ENCODE measurements around the gene HMGN1.
"Not testable (repeated sequence)": the region's sequence is repeated elsewhere in the genome, so short reads cannot be mapped to it uniquely, and the experiment has no call there.

The HMGN1 gene, protein sequence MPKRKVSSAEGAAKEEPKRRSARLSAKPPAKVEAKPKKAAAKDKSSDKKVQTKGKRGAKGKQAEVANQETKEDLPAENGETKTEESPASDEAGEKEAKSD

DNA sequence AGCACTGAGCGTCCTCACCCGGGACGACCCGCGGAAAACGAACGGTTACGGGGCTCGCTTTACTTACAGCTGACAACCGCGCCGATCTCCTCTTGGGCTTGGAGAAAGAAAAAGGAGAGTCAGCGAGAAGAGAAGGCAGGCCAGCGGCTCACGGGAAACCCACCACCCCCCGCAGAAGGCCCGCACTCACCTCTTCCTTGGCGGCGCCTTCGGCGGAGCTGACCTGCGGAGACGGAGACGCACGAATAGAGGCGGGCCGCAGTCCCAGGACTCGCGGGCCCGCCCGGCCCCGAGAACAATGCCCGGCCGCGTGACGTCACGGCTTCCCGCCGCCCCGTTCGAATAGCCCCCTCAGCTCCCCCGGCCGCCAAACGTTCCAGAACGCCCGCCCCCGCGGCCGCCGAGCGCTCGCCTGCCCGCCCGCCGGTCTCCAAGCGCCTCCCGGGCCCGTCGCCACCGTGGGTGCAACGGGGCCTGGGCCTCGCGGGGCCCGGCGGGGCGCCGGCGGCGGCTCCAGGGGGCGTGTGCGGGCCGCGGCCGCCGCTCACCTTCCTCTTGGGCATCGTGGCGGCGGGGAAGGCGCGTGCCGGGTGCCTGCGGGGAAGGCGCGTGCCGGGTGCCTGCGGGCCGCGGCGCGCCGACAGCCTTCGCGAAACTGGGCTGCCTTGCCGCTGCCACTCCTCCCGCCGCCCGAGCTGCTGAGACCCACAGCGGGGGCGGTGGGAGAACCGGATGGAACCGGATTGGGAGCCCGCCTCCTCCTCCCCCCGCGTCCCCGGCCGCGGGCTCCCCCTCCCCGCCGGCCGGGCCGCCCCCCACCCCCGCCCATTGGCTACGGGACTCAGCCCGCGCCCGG is at the start of gene HMGN1:
TSS of gene HMGN1 (minus strand) at position 734 of the 856 bp plus-strand sequence. CDS start at position 563, 171 bp downstream.
- peak; percentile 91 for DNase-seq

DNA sequence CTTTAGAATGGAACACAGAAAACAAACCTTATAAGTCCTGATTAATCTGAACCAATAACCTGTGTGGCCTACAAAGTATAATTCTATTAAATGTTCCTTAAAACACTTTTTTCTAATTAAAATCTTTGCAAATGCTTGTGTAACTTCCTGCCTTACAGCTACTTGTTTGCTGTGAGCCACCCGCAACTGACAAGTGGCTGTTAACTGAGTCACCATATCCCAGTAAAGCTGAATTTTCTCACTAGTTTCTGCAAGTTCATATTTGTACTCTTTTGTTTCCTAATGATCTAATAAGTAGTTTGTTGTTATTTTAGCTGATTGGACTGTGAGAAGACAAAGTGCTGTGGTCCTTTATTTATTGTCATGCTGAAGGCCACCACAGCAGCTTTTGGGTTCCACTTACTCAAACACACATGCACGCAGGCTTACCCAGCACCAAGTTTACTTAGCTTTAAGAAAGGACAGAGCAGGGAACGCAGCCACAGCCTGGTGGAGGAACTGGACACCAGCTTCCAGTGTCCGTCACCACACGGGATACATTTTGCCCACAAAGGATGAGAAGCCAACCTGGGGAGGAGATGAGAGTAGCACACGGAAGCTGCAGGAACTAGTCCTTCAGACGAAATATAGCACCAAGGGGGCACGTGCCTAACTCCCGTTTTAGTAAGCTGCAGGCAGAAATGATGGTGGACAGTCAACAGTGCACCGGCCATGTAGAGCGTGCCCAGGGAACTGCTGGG is 48.9 kb upstream of the HMGN1 start:
- no peak for DNase-seq

DNA sequence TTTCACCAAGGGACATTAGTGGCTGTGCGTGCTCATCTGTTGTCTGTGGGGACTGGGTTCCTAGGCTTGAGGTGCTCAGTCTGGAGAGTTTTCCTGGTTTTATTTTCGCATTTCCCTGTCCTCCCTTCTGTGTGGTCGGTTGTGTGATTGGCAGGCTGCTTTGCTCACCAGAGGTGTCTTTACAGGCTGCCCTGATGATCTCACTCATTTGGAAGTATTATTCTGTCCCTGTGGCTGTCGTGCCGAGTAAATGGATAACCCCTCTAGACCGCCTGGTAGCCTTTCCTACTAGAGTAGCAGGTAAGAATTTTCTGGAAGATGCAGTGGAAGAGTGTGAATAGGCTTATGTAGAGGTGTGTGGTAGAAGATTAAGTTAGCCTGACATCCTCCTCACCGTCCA is 44.1 kb upstream of the HMGN1 start:
- no peak for DNase-seq

DNA sequence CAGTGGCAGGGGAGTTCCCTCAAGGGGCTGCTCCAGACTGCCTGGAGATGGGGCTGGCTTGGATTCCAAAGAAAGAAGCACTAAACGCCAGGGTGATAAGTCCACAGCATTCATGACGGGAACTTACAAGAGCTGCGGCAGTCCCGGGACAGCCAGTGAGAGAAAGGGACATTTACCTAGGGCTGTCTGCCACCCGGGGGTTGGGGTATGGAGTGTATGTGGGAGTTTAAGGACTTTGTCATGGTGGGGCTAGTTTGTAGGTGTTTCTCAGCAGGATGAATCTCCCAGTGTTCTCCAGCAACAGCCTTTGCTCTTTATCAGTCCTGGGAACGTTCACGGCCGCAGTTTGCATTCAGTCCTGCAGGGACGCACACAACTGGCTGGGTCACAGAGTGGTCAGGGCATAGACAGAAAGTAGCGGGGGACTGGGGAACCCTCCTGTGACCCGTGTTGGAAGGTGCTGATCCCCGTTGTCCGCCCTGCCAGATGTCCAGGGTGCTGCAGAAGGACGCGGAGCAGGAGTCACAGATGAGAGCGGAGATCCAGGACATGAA is 41.4 kb upstream of the HMGN1 start:
- DNase-seq, result no peak

DNA sequence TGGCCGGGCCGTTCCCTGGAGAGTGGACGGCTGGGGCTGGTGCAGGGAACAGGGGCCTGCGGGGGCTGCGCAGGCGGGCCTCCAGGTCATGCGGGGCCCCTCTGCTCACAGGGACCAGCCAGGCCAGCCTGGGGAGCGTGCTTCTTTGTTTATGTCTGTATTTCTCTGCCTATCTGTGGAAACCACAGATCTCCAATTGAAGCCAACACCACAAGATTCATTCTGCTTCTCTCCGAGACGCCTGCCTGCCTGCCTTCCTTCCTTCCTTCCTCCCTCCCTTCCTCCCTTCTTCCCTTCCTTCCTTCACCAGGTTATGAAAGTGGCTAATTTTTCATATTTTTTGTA is 39.9 kb upstream of the HMGN1 start:
- no peak for DNase-seq

DNA sequence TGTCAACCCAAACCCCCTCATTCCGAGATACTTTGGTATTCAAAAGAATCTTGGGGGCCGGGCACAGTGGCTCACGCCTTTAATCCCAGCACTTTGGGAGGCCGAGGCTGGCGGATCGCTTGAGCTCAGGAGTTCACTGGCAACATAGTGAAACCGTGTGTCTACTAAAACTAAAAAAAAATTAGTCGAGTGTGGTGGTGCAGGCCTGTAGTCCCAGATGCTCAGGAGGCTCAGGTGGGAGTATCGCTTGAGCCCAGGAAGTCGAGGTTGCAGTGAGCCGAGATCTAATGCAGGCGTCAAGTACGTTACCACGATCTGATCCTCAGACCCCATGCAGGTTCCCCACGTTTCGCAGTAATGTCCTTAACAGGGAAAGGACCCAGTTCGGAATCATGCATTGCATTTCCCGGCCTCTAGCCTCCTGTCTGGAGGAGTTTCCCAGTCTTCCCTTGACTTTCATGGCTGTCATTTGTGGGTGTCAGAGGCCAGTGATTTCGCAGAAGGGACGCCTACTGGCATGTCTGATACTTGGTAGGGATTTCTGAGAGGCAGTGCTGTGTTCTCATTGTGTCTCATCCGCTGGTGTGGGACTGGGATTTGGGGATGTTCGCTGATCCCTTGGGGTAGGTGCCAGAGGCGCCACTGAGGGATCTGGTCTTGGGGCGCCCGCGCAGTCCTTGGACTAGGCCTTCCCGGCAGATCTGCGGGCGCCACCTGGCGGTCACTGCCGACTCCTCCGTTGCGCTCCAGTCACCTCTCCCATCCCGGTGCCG is 39.3 kb upstream of the HMGN1 start:
- peak; percentile 98 for DNase-seq

DNA sequence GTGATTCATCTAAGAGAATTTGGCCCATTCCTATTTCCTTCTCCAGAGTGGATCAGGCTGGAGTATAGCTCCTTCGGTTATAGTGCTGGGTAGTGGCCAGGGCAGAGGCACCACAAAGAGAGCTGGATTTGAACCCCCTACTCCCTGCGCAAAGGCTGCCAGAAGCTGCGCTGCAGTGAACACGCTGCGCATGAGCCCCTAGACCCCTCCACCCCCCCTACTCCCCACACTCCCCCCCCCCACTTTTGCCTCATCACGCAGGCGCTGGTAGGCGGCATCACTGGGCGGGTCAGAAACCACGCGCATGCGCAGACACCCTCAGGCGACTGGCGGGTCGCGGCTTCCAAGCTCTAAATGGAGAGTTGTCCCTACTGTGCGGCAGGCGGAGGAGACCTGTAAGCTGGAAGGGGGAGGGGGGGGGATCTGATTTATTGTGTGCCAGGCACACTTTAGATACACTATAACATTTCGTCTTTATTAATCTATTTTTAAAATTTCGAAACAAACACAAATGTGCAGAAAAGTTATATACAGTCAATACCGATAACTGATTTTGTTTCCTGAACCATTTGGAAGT is 38.7 kb upstream of the HMGN1 start:
- DNase-seq, result peak; percentile 95

DNA sequence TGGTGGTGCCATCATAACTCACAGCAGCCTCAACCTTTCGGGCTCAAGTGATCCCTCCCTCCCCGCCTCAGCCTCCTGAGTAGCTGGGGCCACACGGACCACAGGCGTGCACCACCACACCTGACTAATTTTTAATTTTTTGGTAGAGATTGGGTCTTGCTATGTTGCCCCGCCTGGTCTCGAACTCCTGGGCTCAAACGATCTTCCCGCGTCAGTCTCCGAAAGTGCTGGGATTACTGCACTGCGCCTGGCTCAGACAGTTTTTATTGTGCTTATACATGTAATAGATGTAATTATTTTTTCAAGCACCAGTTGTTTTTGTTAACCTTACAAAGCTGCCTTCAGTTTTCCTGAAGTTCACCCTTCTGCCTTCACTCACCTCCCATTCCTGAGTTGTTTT is 38.0 kb upstream of the HMGN1 start:
- no peak for DNase-seq

DNA sequence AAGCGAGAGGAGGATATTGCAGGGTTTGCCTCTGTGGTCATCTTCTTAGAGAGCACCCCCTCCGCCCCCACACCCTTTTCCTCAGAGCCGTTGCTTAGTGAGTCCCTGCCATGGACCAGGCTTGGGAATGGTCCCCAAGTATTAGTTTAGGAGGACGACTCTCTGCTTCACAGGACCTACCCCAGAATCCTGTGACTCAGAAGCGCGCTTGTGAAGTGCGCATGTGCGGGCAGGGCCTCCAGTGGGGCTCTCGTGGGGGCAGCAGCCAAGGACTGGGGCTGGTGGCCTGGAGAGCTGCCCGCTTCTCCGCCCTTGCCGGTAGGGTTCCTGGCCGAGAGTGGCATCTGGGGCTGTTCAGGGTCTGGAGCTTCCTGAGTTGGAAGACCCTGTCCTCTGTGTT is 37.3 kb upstream of the HMGN1 start:
- DNase-seq, result peak; percentile 40

DNA sequence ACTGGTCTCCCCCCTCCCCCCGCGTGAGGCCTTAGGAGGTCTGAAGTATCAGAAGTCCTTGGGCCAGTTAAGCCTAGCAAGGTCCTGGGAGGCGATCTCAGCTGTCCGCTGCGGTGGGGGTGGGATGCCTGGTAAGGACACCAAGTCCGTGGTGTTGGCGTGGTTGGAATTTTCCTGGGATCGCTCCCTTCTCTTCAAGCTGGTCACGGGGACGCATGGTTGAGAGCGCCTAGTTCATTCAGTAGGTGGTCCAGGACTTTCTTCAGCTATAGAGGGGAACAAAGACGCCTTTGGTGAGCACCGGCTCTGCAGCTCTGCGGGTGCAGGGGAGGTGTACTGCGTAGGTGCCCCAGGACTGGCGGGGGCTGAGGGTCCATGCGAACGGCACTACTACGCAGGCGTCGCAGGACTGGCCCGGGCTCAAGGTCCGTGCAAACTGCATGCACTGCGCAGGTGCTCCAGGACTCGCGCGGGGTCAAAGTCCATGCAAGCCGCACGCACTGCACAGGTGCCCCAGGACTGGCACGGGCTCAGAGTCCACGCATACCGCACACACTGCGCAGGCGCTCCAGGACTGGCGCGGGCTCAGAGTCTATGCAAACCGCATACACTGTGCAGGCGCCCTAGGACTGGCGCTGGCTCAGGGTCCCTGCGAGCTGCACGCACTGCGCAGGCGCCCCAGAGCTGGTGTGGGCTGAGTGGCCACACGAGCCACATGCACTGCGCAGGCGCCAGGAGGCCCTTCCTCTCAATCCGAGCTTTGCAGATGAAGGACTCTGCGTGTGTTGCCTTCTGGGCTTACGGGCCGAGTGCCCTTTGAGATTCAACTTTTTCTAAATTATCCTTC is 36.6 kb upstream of the HMGN1 start:
- DNase-seq, result peak; percentile 80

DNA sequence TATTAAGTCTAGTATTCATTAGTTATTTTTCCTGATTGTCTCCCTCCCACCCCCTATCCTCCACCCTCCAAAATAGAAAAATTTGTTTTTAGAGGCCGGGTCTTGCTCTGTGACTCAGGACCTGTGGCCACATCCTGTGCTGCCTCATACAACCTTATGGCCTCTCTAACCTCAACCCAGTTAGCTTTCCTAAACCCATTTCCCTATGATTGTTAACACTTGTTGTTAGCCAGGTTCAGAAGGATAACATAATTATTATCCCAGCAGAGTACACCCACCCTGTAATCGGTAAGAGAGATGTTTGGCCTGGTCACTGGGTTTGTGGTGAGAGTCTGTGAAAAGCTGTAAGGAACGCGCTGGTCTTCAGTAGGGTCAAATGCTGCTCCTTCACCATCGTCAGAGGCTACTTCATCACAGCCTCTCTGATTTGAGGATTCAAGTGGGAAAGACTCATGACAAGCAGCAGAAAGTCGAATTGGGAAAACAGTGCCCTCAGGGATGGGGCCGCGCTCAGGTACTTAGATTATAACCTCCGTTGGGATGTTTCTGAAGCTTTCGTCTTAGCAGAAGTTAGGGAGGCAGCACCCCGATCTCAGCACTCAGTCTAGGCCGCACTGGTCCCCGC is 35.9 kb upstream of the HMGN1 start:
- no peak for DNase-seq

DNA sequence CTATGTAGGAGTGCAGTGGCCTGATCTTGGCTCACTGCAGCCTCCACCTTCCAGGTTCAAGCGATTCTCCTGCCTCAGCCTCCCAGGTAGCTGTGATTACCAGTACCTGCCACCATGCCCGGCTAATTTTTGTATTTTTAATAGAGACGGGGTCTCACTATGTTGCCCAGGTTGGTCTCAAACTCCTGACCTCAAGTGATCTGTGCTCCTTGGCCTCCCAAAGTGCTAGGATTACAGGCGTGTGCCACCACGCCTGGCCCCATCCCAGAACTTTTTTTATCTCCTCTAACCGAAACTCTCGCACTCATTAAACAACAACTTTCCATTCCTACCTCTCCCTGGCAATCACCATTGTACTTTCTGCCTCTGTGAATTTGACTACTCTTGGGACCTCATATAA is 33.2 kb upstream of the HMGN1 start:
- DNase-seq, result not testable (repeated sequence)

DNA sequence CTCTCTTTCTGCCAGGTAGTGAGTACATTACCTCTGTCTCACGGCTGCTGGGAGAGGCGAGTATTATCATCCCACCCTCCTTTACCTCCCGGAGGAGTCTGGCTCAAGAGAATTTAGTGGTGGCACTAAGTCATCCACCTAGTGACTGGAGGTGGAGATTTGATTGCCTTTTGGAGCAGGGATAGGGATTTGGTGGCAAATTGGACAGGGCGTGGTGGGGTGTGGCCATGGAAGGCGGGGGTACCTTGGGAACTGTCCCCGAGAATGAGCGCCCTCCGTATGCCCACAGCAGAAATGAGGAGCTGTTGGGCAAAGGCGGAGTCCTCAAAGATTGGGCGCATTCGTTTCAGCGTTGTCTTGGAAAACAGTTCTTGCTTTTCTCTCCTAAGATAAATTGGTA is 32.1 kb upstream of the HMGN1 start:
- DNase-seq, result no peak

DNA sequence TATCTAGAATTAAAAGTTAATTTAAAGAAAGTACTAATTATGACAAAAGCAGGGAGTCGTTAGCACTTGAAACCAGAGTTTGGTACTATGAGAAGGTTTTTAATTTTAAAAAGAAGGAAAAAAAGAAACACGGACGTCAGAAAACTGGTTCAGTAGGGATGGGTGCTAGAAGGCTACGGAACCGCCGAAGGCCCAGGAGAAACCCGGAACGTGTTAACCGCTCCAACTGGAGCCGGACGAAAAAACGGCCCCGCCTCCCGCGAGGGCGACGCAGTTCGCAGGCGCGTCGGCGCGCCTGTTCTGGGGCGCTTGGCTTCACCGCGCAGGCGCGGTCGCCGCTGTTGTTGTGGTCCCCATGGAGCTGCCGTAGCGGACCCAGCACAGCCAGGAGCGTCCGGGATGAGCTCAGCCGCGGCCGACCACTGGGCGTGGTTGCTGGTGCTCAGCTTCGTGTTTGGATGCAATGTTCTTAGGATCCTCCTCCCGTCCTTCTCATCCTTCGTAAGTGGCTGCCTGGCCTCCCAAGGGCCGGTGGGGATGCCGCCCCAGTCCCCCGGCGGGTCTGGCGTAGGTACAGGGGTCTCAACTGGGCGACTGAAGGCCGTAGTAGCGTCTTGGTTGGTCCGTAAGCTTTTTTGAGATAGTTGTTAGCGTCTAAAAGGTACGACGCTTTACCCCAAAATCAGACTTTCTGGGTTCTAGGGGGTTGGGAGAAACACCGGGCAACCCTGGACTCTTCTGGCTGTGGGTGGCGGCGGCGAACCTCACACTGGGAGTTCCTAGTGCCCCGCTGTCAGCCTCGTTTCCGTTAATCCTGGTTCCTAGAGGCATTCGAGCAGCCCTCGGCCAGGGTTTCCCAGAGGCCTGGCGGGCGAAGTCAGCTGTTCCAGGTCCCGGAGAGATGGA is 31.4 kb upstream of the HMGN1 start:
- DNase-seq, result peak; percentile 94

DNA sequence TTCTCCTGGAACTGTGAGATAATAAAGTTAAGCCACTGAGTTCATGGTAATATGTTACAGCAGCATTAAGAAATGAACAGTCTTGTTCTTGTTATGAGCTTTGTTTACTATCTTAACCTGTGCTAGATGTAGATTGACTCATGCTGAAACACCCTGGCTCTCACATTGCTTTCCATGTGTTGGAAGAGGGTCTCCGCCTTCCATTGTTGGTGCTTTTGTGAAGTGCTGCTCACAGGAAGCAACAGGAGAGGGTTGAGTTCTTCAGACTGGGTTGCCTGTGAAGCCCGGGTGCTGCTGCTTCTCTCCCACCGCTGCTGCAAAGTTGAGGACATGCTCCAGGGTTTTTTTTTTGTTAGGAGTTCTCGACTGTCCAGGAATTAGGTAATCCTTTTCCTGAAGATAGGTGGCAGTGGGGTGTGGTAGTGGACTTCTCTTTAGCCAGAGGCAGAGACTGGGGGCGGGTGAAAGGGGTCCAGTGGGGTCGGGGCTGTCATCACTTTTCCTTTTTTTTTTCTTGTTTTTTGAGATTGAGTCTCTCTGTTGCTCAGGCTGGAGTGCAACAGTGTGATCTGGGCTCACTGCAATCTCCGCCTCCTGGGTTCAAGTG is 28.7 kb upstream of the HMGN1 start:
- DNase-seq, result no peak

DNA sequence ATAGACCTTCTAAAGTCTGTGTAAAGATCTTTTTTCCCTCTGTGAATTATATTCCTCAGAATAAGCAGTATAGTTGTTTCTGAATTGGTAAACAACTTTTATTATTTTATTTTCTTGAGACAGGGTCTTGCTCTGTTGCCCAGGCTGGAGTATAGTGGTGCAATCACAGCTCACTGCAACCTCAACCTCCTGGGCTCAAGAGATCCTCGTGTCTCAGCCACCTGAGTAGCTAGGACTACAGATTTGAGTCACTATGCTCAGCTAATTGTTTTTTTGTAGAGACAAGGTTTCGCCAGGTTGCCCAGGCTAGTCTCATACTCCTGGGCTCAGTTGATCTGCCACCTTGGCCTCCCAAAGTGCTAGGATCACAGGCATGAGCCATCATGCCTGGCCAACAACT is 26.6 kb upstream of the HMGN1 start:
- no peak for DNase-seq

DNA sequence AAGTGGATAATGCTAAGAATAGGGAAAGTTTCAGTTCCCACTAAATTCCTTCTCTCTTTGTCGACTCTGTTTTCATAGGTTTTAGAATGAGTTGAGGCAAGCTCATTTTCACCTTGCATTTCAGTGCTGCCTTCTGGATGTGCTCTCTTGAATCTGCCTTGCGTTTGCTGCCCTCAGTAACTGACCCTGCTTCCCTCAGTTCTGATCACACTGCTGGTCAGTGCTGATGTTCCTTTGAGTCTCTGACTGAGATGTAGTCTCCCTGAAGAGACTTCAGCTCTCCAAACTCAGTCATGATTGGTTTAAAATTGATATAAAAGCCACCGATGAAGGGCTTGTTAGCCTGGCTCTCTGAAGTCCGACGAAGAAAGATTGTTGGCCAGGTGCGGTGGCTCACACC is 25.2 kb upstream of the HMGN1 start:
- no peak for DNase-seq

DNA sequence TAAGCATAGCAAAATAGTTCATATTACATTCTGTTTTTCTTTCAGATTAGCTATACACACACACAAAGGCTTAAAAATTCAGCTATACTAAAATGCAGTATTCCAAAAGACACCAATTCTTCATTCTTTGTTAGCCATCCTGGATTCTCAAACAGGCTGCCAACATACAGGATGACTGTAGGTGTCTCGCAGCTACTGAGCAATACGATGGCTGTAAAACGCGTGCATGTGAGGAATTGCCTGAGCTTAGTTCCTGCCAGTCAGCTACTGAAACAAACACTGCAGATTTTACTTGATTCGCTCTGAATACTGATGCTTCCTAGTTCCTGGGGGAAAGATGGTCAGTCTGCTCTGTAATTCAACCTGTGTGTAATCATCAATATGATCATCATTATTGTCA is 24.7 kb upstream of the HMGN1 start:
- DNase-seq, result no peak

DNA sequence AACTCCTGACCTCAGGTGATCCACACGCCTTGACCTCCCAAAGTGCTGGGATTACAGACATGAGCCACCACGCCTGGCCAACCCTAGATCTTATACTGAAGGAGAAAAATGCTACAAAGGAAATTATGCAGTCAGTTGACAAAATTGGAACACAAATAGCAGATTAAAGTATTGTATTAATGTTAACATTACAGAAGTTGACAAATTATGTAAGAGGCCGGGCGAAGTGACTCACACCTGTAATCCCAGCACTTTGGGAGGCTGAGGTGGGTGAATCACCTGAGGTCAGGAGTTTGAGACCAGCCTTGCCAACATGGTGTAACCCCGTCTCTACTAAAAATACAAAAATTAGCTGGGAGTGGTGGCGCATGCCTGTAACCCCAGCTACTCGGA is 21.0 kb upstream of the HMGN1 start:
- DNase-seq, result not testable (repeated sequence)

DNA sequence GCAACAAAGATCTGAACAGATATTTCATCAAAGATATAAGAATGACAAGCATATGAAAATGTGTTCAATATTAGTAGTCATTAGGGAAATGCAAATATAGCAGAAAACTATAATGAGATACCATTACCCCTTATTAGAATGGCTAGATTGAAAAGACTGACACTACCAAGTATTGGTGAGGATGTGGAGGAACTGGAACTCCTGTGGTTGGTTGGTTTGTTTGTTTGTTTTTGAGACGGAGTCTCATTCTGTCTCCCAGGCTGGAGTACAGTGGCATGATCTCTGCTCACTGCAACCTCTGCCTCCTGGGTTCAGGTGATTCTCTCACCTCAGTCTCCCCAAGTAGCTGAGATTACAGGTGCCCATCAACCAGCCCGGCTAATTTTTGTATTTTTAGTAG is 18.9 kb upstream of the HMGN1 start:
- DNase-seq, result no peak
